ENCODE measurements around the gene PHKB.
"Not testable (repeated sequence)": the region's sequence is repeated elsewhere in the genome, so short reads cannot be mapped to it uniquely, and the experiment has no call there.

Gene PHKB

GRCh38 chr16:47511882-47512281, 50.8 kb downstream of the PHKB start:
- DNase-seq = no peak

GRCh38 chr16:47519037-47519436, 57.9 kb downstream of the PHKB start:
- no peak for DNase-seq

GRCh38 chr16:47519546-47519945, 58.4 kb downstream of the PHKB start:
- no peak for DNase-seq

- no peak for DNase-seq
Measured at GRCh38 chr16:47519996-47520679, 59.0 kb downstream of the PHKB start.

GRCh38 chr16:47523342-47524006, 62.3 kb downstream of the PHKB start:
- DNase-seq = no peak

- no peak for DNase-seq
Measured at GRCh38 chr16:47524007-47524405, 62.9 kb downstream of the PHKB start.

GRCh38 chr16:47528431-47528830, 67.3 kb downstream of the PHKB start:
- DNase-seq = no peak

GRCh38 chr16:47533744-47534292, 72.7 kb downstream of the PHKB start:
- no peak for DNase-seq

- no peak for DNase-seq
Measured at GRCh38 chr16:47538472-47538871, 77.3 kb downstream of the PHKB start.

GRCh38 chr16:47539707-47540670, 78.9 kb downstream of the PHKB start:
- DNase-seq = not testable (repeated sequence)

- not testable (repeated sequence) for DNase-seq
Measured at GRCh38 chr16:47541135-47541534, 80.0 kb downstream of the PHKB start.

GRCh38 chr16:47544255-47544654, 83.1 kb downstream of the PHKB start:
- DNase-seq = not testable (repeated sequence)

- DNase-seq = not testable (repeated sequence)
Measured at GRCh38 chr16:47551185-47551584, 90.1 kb downstream of the PHKB start.

GRCh38 chr16:47551767-47552166, 90.6 kb downstream of the PHKB start:
- DNase-seq = not testable (repeated sequence)

- no peak for DNase-seq
Measured at GRCh38 chr16:47553853-47554564, 92.9 kb downstream of the PHKB start.

- DNase-seq = not testable (repeated sequence)
Measured at GRCh38 chr16:47554587-47554986, 93.5 kb downstream of the PHKB start.

- DNase-seq = no peak
Measured at GRCh38 chr16:47561286-47561685, 100.2 kb downstream of the PHKB start.

- no peak for DNase-seq
Measured at GRCh38 chr16:47562366-47562765, 101.2 kb downstream of the PHKB start.

- DNase-seq = peak; percentile 40
Measured at GRCh38 chr16:47565454-47565853, 104.3 kb downstream of the PHKB start.

GRCh38 chr16:47567321-47567720, 106.2 kb downstream of the PHKB start:
- DNase-seq = no peak

- DNase-seq = peak; percentile 33
Measured at GRCh38 chr16:47568351-47568750, 107.2 kb downstream of the PHKB start.

- DNase-seq = no peak
Measured at GRCh38 chr16:47571049-47571448, 109.9 kb downstream of the PHKB start.
